ENCODE results near the gene SLC35E2B. TPM values are rescaled to one million over a fixed set of nuclear protein-coding genes. Genes with fewer than 3 reads are reported as not detected.

Gene SLC35E2B
- total RNA-seq, 1 donor = 38.4 TPM

DNA sequence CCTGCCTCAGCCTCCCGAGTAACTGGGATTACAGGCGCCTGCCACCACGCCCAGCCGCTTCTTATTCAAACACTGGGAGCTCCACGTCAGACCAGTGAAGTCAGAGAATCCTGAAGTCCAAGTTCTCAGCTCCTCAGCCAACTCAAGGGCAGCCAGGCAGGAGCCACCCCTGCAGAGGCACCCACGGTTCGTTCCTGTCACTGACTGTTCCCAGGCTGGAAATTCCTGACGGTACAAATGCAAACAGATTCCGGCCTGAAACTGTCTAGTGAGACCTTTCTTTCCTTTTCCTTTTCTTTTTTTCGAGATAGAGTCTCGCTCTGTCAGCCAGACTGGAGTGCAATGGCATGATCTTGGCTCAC is 11.7 kb downstream of the SLC35E2B start:
- H3K27ac ChIP-seq (ENCODE audit: low read depth, low read length) = no peak overlapping the region
- TF ChIP-seq, protein P1, sequence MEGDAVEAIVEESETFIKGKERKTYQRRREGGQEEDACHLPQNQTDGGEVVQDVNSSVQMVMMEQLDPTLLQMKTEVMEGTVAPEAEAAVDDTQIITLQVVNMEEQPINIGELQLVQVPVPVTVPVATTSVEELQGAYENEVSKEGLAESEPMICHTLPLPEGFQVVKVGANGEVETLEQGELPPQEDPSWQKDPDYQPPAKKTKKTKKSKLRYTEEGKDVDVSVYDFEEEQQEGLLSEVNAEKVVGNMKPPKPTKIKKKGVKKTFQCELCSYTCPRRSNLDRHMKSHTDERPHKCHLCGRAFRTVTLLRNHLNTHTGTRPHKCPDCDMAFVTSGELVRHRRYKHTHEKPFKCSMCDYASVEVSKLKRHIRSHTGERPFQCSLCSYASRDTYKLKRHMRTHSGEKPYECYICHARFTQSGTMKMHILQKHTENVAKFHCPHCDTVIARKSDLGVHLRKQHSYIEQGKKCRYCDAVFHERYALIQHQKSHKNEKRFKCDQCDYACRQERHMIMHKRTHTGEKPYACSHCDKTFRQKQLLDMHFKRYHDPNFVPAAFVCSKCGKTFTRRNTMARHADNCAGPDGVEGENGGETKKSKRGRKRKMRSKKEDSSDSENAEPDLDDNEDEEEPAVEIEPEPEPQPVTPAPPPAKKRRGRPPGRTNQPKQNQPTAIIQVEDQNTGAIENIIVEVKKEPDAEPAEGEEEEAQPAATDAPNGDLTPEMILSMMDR (IDR thresholded peaks at IDR 0.05; ENCODE audit: extremely low read depth, low read depth, low read length) = no peak
- H3K27me3 ChIP-seq (ENCODE audit: insufficient read depth, low read length) = no peaks in the 10 kb centered on the region
- H3K79me2 ChIP-seq (ENCODE audit: insufficient read depth, low read length) = peaks cover 68% of the 10 kb centered on the region
- no peak overlapping the region for H3K4me2 ChIP-seq (ENCODE audit: insufficient read depth, low read length)
- no peak overlapping the region for H2AFZ ChIP-seq (ENCODE audit: low read length)
- H3K4me3 ChIP-seq (ENCODE audit: insufficient read depth, low read length) = no peak overlapping the region
- peak; percentile 89 for DNase-seq (ENCODE audit: insufficient read length, low spot score, missing footprints)
- no peaks in the 10 kb centered on the region for H3K4me1 ChIP-seq (ENCODE audit: insufficient read depth, low read length)
- H3K9me3 ChIP-seq (ENCODE audit: low read depth, low read length) = no peaks in the 10 kb centered on the region
- H3K36me3 ChIP-seq (ENCODE audit: insufficient read depth, low read length) = peaks cover 3% of the 10 kb centered on the region
- peaks cover 37% of the 10 kb centered on the region for H4K20me1 ChIP-seq (ENCODE audit: insufficient read depth, low read length)

DNA sequence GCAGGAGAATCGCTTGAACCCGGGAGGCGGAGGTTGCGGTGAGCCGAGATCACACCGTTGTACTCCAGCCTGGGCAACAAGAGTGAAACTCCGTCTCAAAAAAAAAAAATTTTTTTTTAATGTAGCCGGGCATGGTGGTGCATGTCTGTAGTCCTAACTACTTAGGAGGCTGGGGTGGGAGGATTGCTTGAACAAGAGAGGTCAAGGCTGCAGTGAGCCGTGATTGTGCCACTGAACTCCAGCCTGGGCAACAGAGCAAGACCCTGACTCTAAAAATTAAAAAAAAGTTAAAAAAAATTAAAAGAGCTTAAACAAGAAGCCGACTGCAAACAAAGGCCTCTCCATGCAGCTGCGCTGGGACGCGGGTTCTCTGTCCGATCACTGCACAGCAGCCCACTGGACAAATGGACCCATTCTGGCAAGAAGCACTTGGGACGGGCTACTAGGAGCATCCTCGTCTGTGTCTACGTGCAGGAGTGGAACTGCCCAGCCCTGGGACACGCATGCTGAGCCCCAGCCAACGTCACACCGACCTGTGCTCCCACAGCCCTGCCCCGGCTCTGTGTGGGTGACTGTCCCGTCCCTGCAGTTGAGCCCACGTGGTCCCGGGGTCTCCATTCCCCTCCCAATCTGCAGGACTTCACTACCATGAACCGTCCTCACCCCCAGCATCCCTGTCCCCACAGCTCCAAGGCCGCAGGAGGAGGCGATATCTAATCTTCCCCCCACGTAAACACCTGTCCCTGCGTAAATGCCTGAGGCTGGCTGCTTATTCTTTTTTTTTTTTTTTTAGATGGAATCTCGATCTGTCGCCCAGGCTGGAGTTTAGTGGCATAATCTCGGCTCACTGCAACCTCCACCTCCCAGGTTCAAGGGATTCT is 12.3 kb downstream of the SLC35E2B start:
- Histone ChIP-seq H3K27me3 (ENCODE audit: insufficient read depth, low read length) (no peaks in the 10 kb centered on the region), H3K4me2 (ENCODE audit: insufficient read depth, low read length) (no peak overlapping the region), H2AFZ (ENCODE audit: low read length) (no peak overlapping the region), H3K4me1 (ENCODE audit: insufficient read depth, low read length) (no peaks in the 10 kb centered on the region), H3K9me3 (ENCODE audit: low read depth, low read length) (no peaks in the 10 kb centered on the region), H4K20me1 (ENCODE audit: insufficient read depth, low read length) (peaks cover 37% of the 10 kb centered on the region), H3K36me3 (ENCODE audit: insufficient read depth, low read length) (peaks cover 3% of the 10 kb centered on the region), H3K27ac (ENCODE audit: low read depth, low read length) (no peak overlapping the region), H3K4me3 (ENCODE audit: insufficient read depth, low read length) (no peak overlapping the region), H3K79me2 (ENCODE audit: insufficient read depth, low read length) (peaks cover 61% of the 10 kb centered on the region)
- DNase-seq (ENCODE audit: insufficient read length, low spot score, missing footprints) = peak; percentile 54
- TF ChIP-seq, protein P1 (IDR thresholded peaks at IDR 0.05; ENCODE audit: extremely low read depth, low read depth, low read length) = no peak

DNA sequence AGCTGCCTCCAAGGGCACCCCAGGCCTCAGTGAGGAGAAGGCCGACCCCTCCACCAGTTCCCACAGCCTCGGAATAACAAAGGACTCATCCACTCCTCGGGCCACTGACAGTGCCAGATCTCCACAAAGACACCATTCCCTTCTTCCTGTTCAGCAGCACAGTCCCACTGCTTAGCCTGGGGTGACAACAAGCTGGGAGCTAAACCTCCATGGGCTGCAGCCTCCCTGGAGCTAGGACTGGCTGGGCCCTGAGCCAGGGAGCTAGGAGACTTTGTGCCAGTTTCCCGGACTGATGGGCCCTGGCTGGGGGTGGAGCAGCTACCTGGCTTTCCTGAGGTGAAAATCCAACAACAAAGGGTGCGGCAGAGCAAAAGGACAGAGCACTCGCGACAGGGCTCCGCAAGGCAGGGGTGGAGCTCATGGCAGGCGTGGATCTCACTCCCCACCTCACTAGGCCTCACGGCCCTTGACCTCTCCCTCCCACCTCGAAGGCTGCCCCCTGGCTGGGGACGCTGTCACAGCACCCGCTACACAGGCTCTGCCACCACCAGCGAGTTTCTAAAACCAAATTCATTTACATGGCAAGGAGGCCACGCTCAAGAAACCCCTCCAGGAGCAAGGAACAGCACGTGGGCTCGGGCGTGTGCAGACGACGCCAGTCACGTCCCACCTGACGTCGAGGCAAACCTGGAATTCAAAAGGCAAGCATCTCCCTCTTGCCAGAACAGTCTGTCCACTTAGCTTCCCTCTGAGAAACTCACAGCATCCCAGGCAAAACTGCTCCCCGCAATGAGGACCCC is 13.8 kb downstream of the SLC35E2B start:
- peaks cover 51% of the 10 kb centered on the region for H3K79me2 ChIP-seq (ENCODE audit: insufficient read depth, low read length)
- H3K4me3 ChIP-seq (ENCODE audit: insufficient read depth, low read length) = no peak overlapping the region
- no peaks in the 10 kb centered on the region for H3K9me3 ChIP-seq (ENCODE audit: low read depth, low read length)
- DNase-seq (ENCODE audit: insufficient read length, low spot score, missing footprints) = no peak
- H4K20me1 ChIP-seq (ENCODE audit: insufficient read depth, low read length) = peaks cover 34% of the 10 kb centered on the region
- H2AFZ ChIP-seq (ENCODE audit: low read length) = no peak overlapping the region
- no peak overlapping the region for H3K27ac ChIP-seq (ENCODE audit: low read depth, low read length)
- H3K27me3 ChIP-seq (ENCODE audit: insufficient read depth, low read length) = no peaks in the 10 kb centered on the region
- no peak overlapping the region for H3K4me2 ChIP-seq (ENCODE audit: insufficient read depth, low read length)
- no peaks in the 10 kb centered on the region for H3K4me1 ChIP-seq (ENCODE audit: insufficient read depth, low read length)
- TF ChIP-seq, protein P1 (IDR thresholded peaks at IDR 0.05; ENCODE audit: extremely low read depth, low read depth, low read length) = peak; percentile 5
- H3K36me3 ChIP-seq (ENCODE audit: insufficient read depth, low read length) = peaks cover 6% of the 10 kb centered on the region

Measured in osteoblast (primary cell).